OCI-LY1 (cell line): Measurements from ENCODE around the gene BCR.

Experiments
- H2AFZ ChIP-seq: fragments of 200-600 bp; sonication (generic), shearing (Covaris generic); 2 replicates; pipeline ENCODE4 v1.6.0; 2014; ENCODE audit warnings: antibody characterized with exemption, mild to moderate bottlenecking, low read length
- H3F3A ChIP-seq: fragments of 200-600 bp; sonication (generic), shearing (Covaris generic); 2 replicates; pipeline ENCODE4 v1.6.0; 2014; ENCODE audit warnings: mild to moderate bottlenecking, antibody characterized with exemption, low read length, moderate library complexity; ENCODE audit not compliant: insufficient read depth
- H3K27ac ChIP-seq: fragments of 200-600 bp; sonication (generic); 2 replicates; pipeline ENCODE4 v1.5.1; 2014; ENCODE audit warnings: low read length, mixed run types, mild to moderate bottlenecking, low read depth; ENCODE audit not compliant: poor library complexity, severe bottlenecking
- H3K27me3 ChIP-seq: fragments of 200-600 bp; sonication (generic); 2 replicates; pipeline ENCODE4 v1.6.0; 2014; ENCODE audit warnings: antibody characterized with exemption, mild to moderate bottlenecking, low read length, moderate library complexity; ENCODE audit not compliant: insufficient read depth
- H3K36me3 ChIP-seq: fragments of 200-600 bp; sonication (generic); 2 replicates; pipeline ENCODE4 v1.6.1; 2014; ENCODE audit warnings: mild to moderate bottlenecking, antibody characterized with exemption, low read length, moderate library complexity, mixed read lengths; ENCODE audit not compliant: insufficient read depth
- H3K4me1 ChIP-seq: fragments of 200-600 bp; sonication (generic); 2 replicates; pipeline ENCODE4 v1.5.1; 2014; ENCODE audit warnings: mild to moderate bottlenecking, low read length, moderate library complexity; ENCODE audit not compliant: insufficient read depth, severe bottlenecking
- H3K4me2 ChIP-seq: fragments of 200-600 bp; sonication (generic), shearing (Covaris generic); 2 replicates; pipeline ENCODE4 v1.6.1; 2014; ENCODE audit warnings: low read length
- H3K4me3 ChIP-seq: fragments of 200-600 bp; sonication (generic); 2 replicates; pipeline ENCODE4 v1.5.1; 2014; ENCODE audit warnings: low read length, low read depth, mild to moderate bottlenecking, mixed read lengths; ENCODE audit not compliant: poor library complexity, severe bottlenecking
- H3K79me2 ChIP-seq: fragments of 200-600 bp; shearing (Covaris generic); 2 replicates; pipeline ENCODE4 v1.6.1; 2016; ENCODE audit warnings: mixed run types, low read length, mixed read lengths; ENCODE audit not compliant: insufficient read depth
- H3K9ac ChIP-seq: fragments of 200-600 bp; sonication (generic), shearing (Covaris generic); 2 replicates; pipeline ENCODE4 v1.6.1; 2014; ENCODE audit warnings: mild to moderate bottlenecking, low read length, mixed read lengths
- H3K9me2 ChIP-seq: fragments of 200-600 bp; sonication (generic), shearing (Covaris generic); 2 replicates; pipeline ENCODE4 v1.6.1; 2014; ENCODE audit warnings: low read depth, mild to moderate bottlenecking, low read length, mixed read lengths
- H3K9me3 ChIP-seq: fragments of 200-600 bp; shearing (Covaris generic); 2 replicates; pipeline ENCODE4 v1.6.1; 2014; ENCODE audit warnings: low read length, mixed read lengths
- H4K20me1 ChIP-seq: fragments of 200-600 bp; sonication (generic), shearing (Covaris generic); 2 replicates; pipeline ENCODE4 v1.6.0; 2016; ENCODE audit warnings: mild to moderate bottlenecking, low read length; ENCODE audit not compliant: insufficient read depth
- CTCF ChIP-seq: fragments of 200-600 bp; sonication (generic), shearing (Covaris generic); IDR thresholded peaks from 2 replicates; pipeline ENCODE4 v1.5.1; 2017; ENCODE audit warnings: mild to moderate bottlenecking, antibody characterized with exemption, low read length, moderate library complexity, mixed read lengths
- EZH2 ChIP-seq: fragments of 200-600 bp; sonication (generic), shearing (Covaris generic); IDR thresholded peaks from 2 replicates; pipeline ENCODE4 v1.8.0; 2017; ENCODE audit warnings: borderline replicate concordance, mixed run types, mild to moderate bottlenecking, antibody characterized with exemption, low read length, moderate library complexity, mixed read lengths

BCR gene

GRCh38 chr22:23289851-23290724, 109.8 kb downstream of the BCR start:
- Histone ChIP-seq H3K36me3 (peaks cover 97% of the 10 kb centered on the region), H3K79me2 (no peaks in the 10 kb centered on the region), H4K20me1 (no peaks in the 10 kb centered on the region), H3K4me1 (no peaks in the 10 kb centered on the region), H3F3A (no peaks in the 10 kb centered on the region), H2AFZ (no peak overlapping the region), H3K9me3 (no peaks in the 10 kb centered on the region), H3K9ac (no peak overlapping the region), H3K4me2 (no peak overlapping the region), H3K27ac (no peak overlapping the region), H3K4me3 (no peak overlapping the region), H3K9me2 (no peaks in the 10 kb centered on the region), H3K27me3 (no peaks in the 10 kb centered on the region)
- TF ChIP-seq EZH2 (no peak), CTCF (peak; percentile 81)

- Histone ChIP-seq H3K9me2 (no peaks in the 10 kb centered on the region), H3K4me3 (no peak overlapping the region), H3K4me1 (no peaks in the 10 kb centered on the region), H3K9me3 (no peaks in the 10 kb centered on the region), H3K27me3 (no peaks in the 10 kb centered on the region), H3K27ac (no peak overlapping the region), H3F3A (no peaks in the 10 kb centered on the region), H3K36me3 (peaks cover 96% of the 10 kb centered on the region), H3K79me2 (no peaks in the 10 kb centered on the region), H2AFZ (no peak overlapping the region), H3K9ac (no peak overlapping the region), H4K20me1 (no peaks in the 10 kb centered on the region), H3K4me2 (no peak overlapping the region)
- TF ChIP-seq CTCF (no peak), EZH2 (no peak)
These were observed 111.6 kb downstream of the BCR start for GRCh38 chr22:23291806-23292452.

- Histone ChIP-seq H3K4me1 (no peaks in the 10 kb centered on the region), H3K4me3 (no peak overlapping the region), H3F3A (no peaks in the 10 kb centered on the region), H3K36me3 (peaks cover 96% of the 10 kb centered on the region), H3K9ac (no peak overlapping the region), H2AFZ (no peak overlapping the region), H3K27me3 (no peaks in the 10 kb centered on the region), H4K20me1 (no peaks in the 10 kb centered on the region), H3K9me3 (no peaks in the 10 kb centered on the region), H3K79me2 (no peaks in the 10 kb centered on the region), H3K27ac (no peak overlapping the region), H3K4me2 (no peak overlapping the region), H3K9me2 (no peaks in the 10 kb centered on the region)
- TF ChIP-seq EZH2 (no peak), CTCF (no peak)
These were observed 112.4 kb downstream of the BCR start for GRCh38 chr22:23292453-23293350.
